T-cell (primary cell): ENCODE data around the gene ARID5B. TPM values are rescaled to one million over a fixed set of nuclear protein-coding genes. Genes with fewer than 3 reads are reported as not detected.

Source experiments
- ATAC-seq, 4 experiments: fragments of 200-7000 bp in 3 of 4; fragments of 150-1000 bp in 1 of 4; cut with Tn5 transposase; replicated peaks in 1 of 4; 1 replicate in 3 of 4; 2 replicates in 1 of 4; pipeline ENCODE4 v1.10.0; 2021; ENCODE audit warnings: moderate library complexity in 3 of 4, mild to moderate bottlenecking in 2 of 4, moderate number of reproducible peaks in 1 of 4
- CTCF ChIA-PET, 2 donors: fragments of 300-600 bp; sonication (Branson Sonifier 250); formaldehyde crosslinking; loops; one replicate each; lab custom pipeline; 2022; ENCODE audit warnings: antibody characterized with exemption in 2 of 2; lab: Charles Lee
- POLR2A ChIA-PET, 2 donors: fragments of 300-600 bp; sonication (Branson Sonifier 250); formaldehyde crosslinking; loops; one replicate each; lab custom pipeline; 2022; ENCODE audit warnings: antibody characterized with exemption in 2 of 2; lab: Charles Lee
- DNase-seq, 35 experiments: peaks; one replicate each; pipeline versions ENCODE4 v3.0.0 to v3.0.0-alpha.2; 2013 to 2023
- H3K27ac ChIP-seq: one replicate; pipeline ENCODE4 v1.5.1; 2013; ENCODE audit warnings: low read length
- H3K27me3 ChIP-seq, 2 experiments: replicated peaks in 1 of 2; 1 replicate in 1 of 2; 2 replicates in 1 of 2; pipeline versions ENCODE4 v1.6.1 to v1.7.0; 2013; ENCODE audit warnings: low read length in 1 of 2, mixed read lengths in 1 of 2; ENCODE audit not compliant: control insufficient read depth in 2 of 2, insufficient read depth in 2 of 2; ENCODE audit errors: extremely low read depth in 1 of 2
- H3K36me3 ChIP-seq, 2 donors: 1 replicate in 1 of 2; 2 replicates in 1 of 2; pipeline versions ENCODE4 v1.6.1 to v1.7.0; 2013; ENCODE audit warnings: low read length in 1 of 2; ENCODE audit not compliant: control insufficient read depth in 2 of 2, insufficient read depth in 1 of 2; ENCODE audit errors: extremely low read depth in 1 of 2
- H3K4me1 ChIP-seq, 2 experiments: 1 replicate in 1 of 2; 2 replicates in 1 of 2; pipeline versions ENCODE4 v1.6.1 to v1.7.0; 2013; ENCODE audit warnings: low read length in 2 of 2, mixed read lengths in 1 of 2; ENCODE audit not compliant: insufficient read depth in 2 of 2, control insufficient read depth in 1 of 2; ENCODE audit errors: extremely low read depth in 1 of 2
- H3K4me3 ChIP-seq, 2 donors: 1 replicate in 1 of 2; 2 replicates in 1 of 2; pipeline versions ENCODE4 v1.5.1 to v1.7.0; 2013; ENCODE audit warnings: mild to moderate bottlenecking in 2 of 2, low read length in 1 of 2, moderate library complexity in 1 of 2; ENCODE audit not compliant: control insufficient read depth in 1 of 2; ENCODE audit errors: extremely low read depth in 1 of 2
- H3K9me3 ChIP-seq: 2 replicates; pipeline ENCODE4 v1.7.0; 2013
- H3K27ac Mint-ChIP-seq, 2 donors: one replicate each; pipeline ENCODE4 v1.8.0; 2020 to 2021; ENCODE audit warnings: mild to moderate bottlenecking in 2 of 2, mixed read lengths in 2 of 2
- H3K27me3 Mint-ChIP-seq, 2 donors: one replicate each; pipeline ENCODE4 v1.8.0; 2021 to 2022; ENCODE audit warnings: mixed read lengths in 2 of 2
- H3K36me3 Mint-ChIP-seq: one replicate; pipeline ENCODE4 v1.8.0; 2021; ENCODE audit warnings: mixed read lengths
- H3K4me1 Mint-ChIP-seq, 3 donors: one replicate each; pipeline ENCODE4 v1.8.0; 2020 to 2022; ENCODE audit warnings: mixed read lengths in 3 of 3, mild to moderate bottlenecking in 1 of 3
- H3K4me3 Mint-ChIP-seq, 3 donors: one replicate each; pipeline ENCODE4 v1.8.0; 2020 to 2022; ENCODE audit warnings: mild to moderate bottlenecking in 3 of 3, mixed read lengths in 3 of 3, moderate library complexity in 3 of 3
- H3K9me3 Mint-ChIP-seq, 3 donors: one replicate each; pipeline ENCODE4 v1.8.0; 2020 to 2022; ENCODE audit warnings: mixed read lengths in 3 of 3
- WGBS: methylation state at CpG from one replicate; pipeline ENCODE4 v1.1.5; 2013; ENCODE audit warnings: missing lambda C conversion rate; ENCODE audit not compliant: insufficient coverage; 5-methylcytosine and 5-hydroxymethylcytosine counted together
- total RNA-seq, 35 experiments: library from RNA in 6 of 35; stranded (reverse) in 6 of 35; fragments of 120-200 nt in 1 of 35; gene quantifications; one replicate each; pipeline versions ENCODE4 v1.2.1 to v1.2.4 and lab custom pipeline; 2013 to 2026

Gene ARID5B
- total RNA-seq, 5 donors from 2014 or later (not counting 1 experiment from before 2014, with no cell fraction given): 34.0 to 75.5 (median 42.5) TPM

DNA sequence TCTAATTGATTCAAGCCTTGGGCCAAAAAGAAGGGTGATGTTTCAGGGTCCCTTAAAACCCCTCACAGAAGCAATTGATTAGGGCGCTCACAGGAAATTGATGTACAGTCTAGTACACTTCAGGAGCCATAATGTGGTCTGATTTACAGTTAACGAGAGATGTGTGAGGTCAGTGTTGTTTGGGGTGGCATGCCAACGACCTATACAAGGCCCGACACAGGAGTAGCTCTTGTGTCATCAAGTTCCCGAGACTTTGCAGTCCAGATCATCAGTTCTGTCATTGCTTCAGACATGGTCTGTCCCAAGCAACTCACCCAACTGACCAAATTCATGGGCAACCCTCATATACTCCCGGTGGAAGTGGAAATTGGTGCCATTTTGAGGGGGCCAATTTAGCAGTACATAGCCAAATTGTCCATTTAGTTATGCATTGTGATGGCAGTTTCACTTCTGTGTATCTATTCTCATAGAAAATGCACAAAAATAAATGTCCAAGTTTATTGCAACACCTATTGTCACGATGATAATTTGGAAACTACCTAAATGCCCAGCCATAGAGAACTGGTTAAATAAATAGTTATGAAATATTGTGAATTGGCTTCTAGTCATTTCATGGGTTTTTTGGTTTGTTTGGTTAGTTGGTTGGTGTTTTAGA, 18.0 kb upstream of the ARID5B start:
- CTCF ChIA-PET: interaction anchor here in 1 of 2 donors (1.0 kb wide), 1 partner anchor 13 kb away, joined by 5 read pairs; no protein-coding TSS in a partner anchor
- Mint-ChIP-seq H3K4me3 (no peak overlapping the region), H3K27me3 (peaks cover 0 to 7% of the 10 kb centered on the region in 2 donors), H3K9me3 (peaks cover 0 to 3% (median 0%) of the 10 kb centered on the region in 3 donors), H3K36me3 (peaks cover 4% of the 10 kb centered on the region), H3K4me1 (peaks cover 0 to 13% (median 9%) of the 10 kb centered on the region in 3 donors), H3K27ac (no peak overlapping the region)
- Histone ChIP-seq H3K4me1 (peaks cover 0 to 3% of the 10 kb centered on the region in 2 experiments), H3K9me3 (no peaks in the 10 kb centered on the region), H3K27ac (no peak overlapping the region), H3K27me3 (no peaks in the 10 kb centered on the region), H3K36me3 (no peaks in the 10 kb centered on the region), H3K4me3 (no peak overlapping the region)
- POLR2A ChIA-PET: interaction anchor here in 1 of 2 donors (1.1 kb wide), 1 partner anchor 11 kb away, joined by 3 read pairs; no protein-coding TSS in a partner anchor
- ATAC-seq (no peak), DNase-seq (no peak)
- WGBS: 83% methylated on average over 1 of the region's 7 CpGs

DNA sequence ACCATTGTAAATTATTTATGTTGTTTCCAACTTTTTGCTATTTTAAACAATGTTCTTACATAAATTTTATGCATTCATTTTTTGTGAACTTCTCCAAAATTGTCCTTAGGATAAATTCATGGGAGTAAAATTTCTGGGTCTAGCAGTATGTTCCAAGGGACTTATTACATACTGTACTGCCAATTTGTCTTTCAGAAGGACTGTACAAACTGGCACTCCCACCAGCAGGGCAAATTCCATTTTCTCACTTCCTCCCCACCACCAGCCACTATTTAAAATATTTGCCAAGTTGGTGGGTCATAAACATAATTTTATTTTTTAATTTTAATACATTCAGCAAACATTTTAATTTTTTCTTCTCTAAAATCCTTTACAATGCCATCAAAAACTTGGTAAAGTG, 13.7 kb upstream of the ARID5B start:
- Histone ChIP-seq H3K27ac (no peak overlapping the region), H3K4me3 (no peak overlapping the region), H3K36me3 (no peaks in the 10 kb centered on the region), H3K4me1 (peaks cover 0 to under 1% of the 10 kb centered on the region in 2 experiments), H3K9me3 (no peaks in the 10 kb centered on the region), H3K27me3 (no peaks in the 10 kb centered on the region)
- CTCF ChIA-PET: no interaction called here
- ATAC-seq (no peak), DNase-seq (no peak)
- Mint-ChIP-seq H3K36me3 (no peaks in the 10 kb centered on the region), H3K4me1 (peaks cover 0 to 7% (median 3%) of the 10 kb centered on the region in 3 donors), H3K27me3 (peaks cover 0 to 4% of the 10 kb centered on the region in 2 donors), H3K27ac (no peak overlapping the region), H3K4me3 (no peak overlapping the region), H3K9me3 (peaks cover 0 to 3% (median 0%) of the 10 kb centered on the region in 3 donors)
- POLR2A ChIA-PET: no interaction called here

DNA sequence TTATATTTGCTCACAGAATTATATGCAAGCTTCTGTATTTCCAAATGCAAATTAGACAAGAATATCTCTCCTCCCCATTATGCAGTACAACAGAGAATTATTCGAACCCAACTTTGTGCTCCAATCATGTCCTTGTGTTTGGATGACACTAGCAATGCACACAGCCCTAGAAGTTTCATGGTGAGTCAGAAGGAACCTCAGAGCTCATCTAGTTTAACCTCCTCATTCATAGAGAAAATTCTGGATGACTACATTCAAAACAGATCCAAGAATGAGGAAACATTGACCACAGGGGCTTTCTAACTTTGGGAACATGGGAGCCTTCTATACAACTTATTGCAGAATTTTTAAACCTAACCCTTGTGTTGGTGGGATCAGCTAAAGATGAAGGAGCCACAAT, 12.8 kb upstream of the ARID5B start:
- Histone ChIP-seq H3K9me3 (no peaks in the 10 kb centered on the region), H3K4me3 (no peak overlapping the region), H3K4me1 (no peaks in the 10 kb centered on the region), H3K27ac (no peak overlapping the region), H3K36me3 (no peaks in the 10 kb centered on the region), H3K27me3 (no peaks in the 10 kb centered on the region)
- ChIA-PET CTCF (no interaction called here), POLR2A (no interaction called here)
- Mint-ChIP-seq H3K4me3 (no peak overlapping the region), H3K9me3 (peaks cover 0 to 3% (median 0%) of the 10 kb centered on the region in 3 donors), H3K27ac (no peak overlapping the region), H3K36me3 (no peaks in the 10 kb centered on the region), H3K4me1 (no peaks in the 10 kb centered on the region), H3K27me3 (peaks cover 0 to 4% of the 10 kb centered on the region in 2 donors)
- DNase-seq (no peak), ATAC-seq (no peak)
- no CpG with 5 or more reads among the region's 1 CpG for WGBS

DNA sequence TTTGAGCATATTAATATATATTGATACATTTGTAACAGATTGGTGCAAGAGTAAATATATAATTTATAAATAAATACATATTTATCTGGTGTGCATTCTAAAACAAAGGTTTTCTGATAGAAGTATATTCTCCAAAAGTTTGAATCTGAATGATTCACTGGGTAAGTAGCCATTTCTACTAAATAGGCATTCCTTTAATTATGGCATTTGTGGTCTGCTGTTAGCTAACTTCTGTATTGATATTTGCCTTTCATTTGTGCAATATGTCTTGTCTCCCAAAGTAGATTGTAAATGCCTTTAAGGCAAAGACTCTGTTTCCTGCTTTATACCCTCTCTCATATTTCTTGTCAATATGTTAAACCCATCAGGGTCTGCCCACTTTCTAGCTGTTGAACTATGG, 11.1 kb upstream of the ARID5B start:
- Histone ChIP-seq H3K36me3 (no peaks in the 10 kb centered on the region), H3K27ac (no peak overlapping the region), H3K4me3 (no peak overlapping the region), H3K4me1 (no peaks in the 10 kb centered on the region), H3K27me3 (no peaks in the 10 kb centered on the region), H3K9me3 (no peaks in the 10 kb centered on the region)
- Mint-ChIP-seq H3K36me3 (no peaks in the 10 kb centered on the region), H3K9me3 (no peaks in the 10 kb centered on the region), H3K4me1 (no peaks in the 10 kb centered on the region), H3K27me3 (no peaks in the 10 kb centered on the region), H3K27ac (no peak overlapping the region), H3K4me3 (no peak overlapping the region)
- ATAC-seq (no peak), DNase-seq (no peak)
- POLR2A ChIA-PET: no interaction called here
- CTCF ChIA-PET: interaction anchor here in 1 of 2 donors (0.6 kb wide), 1 partner anchor 152 kb away, joined by 5 read pairs; no protein-coding TSS in a partner anchor

- DNase-seq: no peak
- no peaks in the 10 kb centered on the region for H3K36me3 Mint-ChIP-seq
- no peaks in the 10 kb centered on the region for H3K27me3 Mint-ChIP-seq
- Histone ChIP-seq H3K27me3 (no peaks in the 10 kb centered on the region), H3K27ac (no peak overlapping the region), H3K9me3 (no peaks in the 10 kb centered on the region), H3K36me3 (no peaks in the 10 kb centered on the region), H3K4me3 (no peak overlapping the region), H3K4me1 (no peaks in the 10 kb centered on the region)
- ChIA-PET POLR2A (interaction anchor here in 1 of 2 donors (0.6 kb wide), 1 partner anchor 349 kb away, joined by 4 read pairs; no protein-coding TSS in a partner anchor), CTCF (interaction anchor here in 1 of 2 donors (0.6 to 1.3 kb wide), 5 partner anchors 9 to 354 kb away, joined by 3 to 5 read pairs (median 3); partner anchors contain the start of gene ARID5B)
- H3K4me3 Mint-ChIP-seq: no peak overlapping the region
- H3K4me1 Mint-ChIP-seq: no peaks in the 10 kb centered on the region
- no peak for ATAC-seq
- H3K9me3 Mint-ChIP-seq: no peaks in the 10 kb centered on the region
- no CpG with 5 or more reads among the region's 5 CpGs for WGBS
- no peak overlapping the region for H3K27ac Mint-ChIP-seq
Measured at GRCh38 chr10:61890881-61891409, 10.6 kb upstream of the ARID5B start.

DNA sequence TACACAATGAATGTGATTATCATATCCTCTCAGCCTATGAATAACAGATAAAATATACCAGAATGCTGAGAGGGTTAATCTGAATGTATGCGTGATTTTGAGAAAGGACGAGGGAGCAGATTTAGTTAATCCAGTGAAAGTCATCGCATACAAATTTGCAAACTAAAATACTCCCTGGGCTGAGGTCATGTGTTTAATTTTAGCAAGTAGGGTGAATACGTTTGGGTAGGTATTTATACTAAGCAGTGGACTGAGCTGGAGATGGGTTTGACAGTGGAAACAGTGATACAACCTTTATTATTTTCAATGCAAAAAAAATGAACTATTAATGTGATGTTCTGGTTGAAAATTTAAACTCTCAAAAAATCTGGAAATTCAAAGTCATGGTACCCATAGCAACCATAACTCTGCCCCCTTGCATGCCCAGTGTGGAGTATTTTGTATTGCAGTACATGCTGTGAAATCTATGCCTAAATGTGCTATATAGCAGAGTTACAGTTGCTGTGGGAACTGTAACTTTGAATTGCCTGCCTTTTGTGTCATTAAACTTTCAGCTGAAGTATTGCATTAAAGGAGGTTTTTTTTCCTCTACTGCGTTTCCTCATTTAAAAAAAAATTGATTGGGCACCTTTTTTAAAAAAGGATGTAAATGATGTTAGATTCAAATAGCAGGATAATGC, 9.5 kb upstream of the ARID5B start:
- Mint-ChIP-seq H3K4me1 (peaks cover 5% of the 10 kb centered on the region in 3 donors), H3K9me3 (no peaks in the 10 kb centered on the region), H3K4me3 (no peak overlapping the region), H3K27me3 (no peaks in the 10 kb centered on the region), H3K27ac (no peak overlapping the region), H3K36me3 (no peaks in the 10 kb centered on the region)
- Histone ChIP-seq H3K36me3 (no peaks in the 10 kb centered on the region), H3K27ac (no peak overlapping the region), H3K4me1 (peaks cover 0 to 5% of the 10 kb centered on the region in 2 experiments), H3K27me3 (no peaks in the 10 kb centered on the region), H3K9me3 (no peaks in the 10 kb centered on the region), H3K4me3 (no peak overlapping the region)
- ATAC-seq (no peak), DNase-seq (no peak)
- ChIA-PET POLR2A (no interaction called here), CTCF (interaction anchor here (0.6 to 1.3 kb wide), 4 partner anchors 8 to 1633 kb away, joined by 3 to 6 read pairs (median 4); partner anchors contain the start of gene ARID5B (in 1 of the 2))
- no CpG with 5 or more reads among the region's 5 CpGs for WGBS
